Measurements from ENCODE around the gene ADIPOR2.
A peak's percentile ranks its signal among the peaks of the same experiment; 100 is the strongest.

Gene ADIPOR2

GRCh38 chr12:1829306-1829900 lies 138.5 kb downstream of the ADIPOR2 start:
- no peak for DNase-seq (ENCODE audit: low read depth)
- no peak overlapping the region for H3K4me3 ChIP-seq (ENCODE audit: low read depth, low read length)
- no peak for TF ChIP-seq CTCF (IDR thresholded peaks at IDR 0.05; ENCODE audit: control insufficient read depth, extremely low read depth, insufficient read depth)

- peak overlapping the region; percentile 24; the same call in 1 of the 2 replicates for H3K4me3 ChIP-seq (ENCODE audit: low read depth, low read length)
- no peak for TF ChIP-seq CTCF (IDR thresholded peaks at IDR 0.05; ENCODE audit: control insufficient read depth, extremely low read depth, insufficient read depth)
- no peak for DNase-seq (ENCODE audit: low read depth)
Observed at GRCh38 chr12:1830401-1830845, 139.6 kb downstream of the ADIPOR2 start.

GRCh38 chr12:1830981-1831963 lies 140.4 kb downstream of the ADIPOR2 start:
- TF ChIP-seq CTCF (IDR thresholded peaks at IDR 0.05; ENCODE audit: control insufficient read depth, extremely low read depth, insufficient read depth), result no peak
- DNase-seq (ENCODE audit: low read depth), result peak; percentile 89
- H3K4me3 ChIP-seq (ENCODE audit: low read depth, low read length), result peak overlapping the region; percentile 24; the same call in 1 of the 2 replicates

- no peak overlapping the region for H3K4me3 ChIP-seq (ENCODE audit: low read depth, low read length)
- DNase-seq (ENCODE audit: low read depth), result no peak
- TF ChIP-seq CTCF (IDR thresholded peaks at IDR 0.05; ENCODE audit: control insufficient read depth, extremely low read depth, insufficient read depth), result no peak
Observed at GRCh38 chr12:1832801-1833595, 142.1 kb downstream of the ADIPOR2 start.

- DNase-seq (ENCODE audit: low read depth), result no peak
- TF ChIP-seq CTCF (IDR thresholded peaks at IDR 0.05; ENCODE audit: control insufficient read depth, extremely low read depth, insufficient read depth), result no peak
- no peak overlapping the region for H3K4me3 ChIP-seq (ENCODE audit: low read depth, low read length)
Observed at GRCh38 chr12:1833596-1834028, 142.7 kb downstream of the ADIPOR2 start.

GRCh38 chr12:1834186-1834925 lies 143.5 kb downstream of the ADIPOR2 start:
- DNase-seq (ENCODE audit: low read depth), result no peak
- H3K4me3 ChIP-seq (ENCODE audit: low read depth, low read length), result no peak overlapping the region
- no peak for TF ChIP-seq CTCF (IDR thresholded peaks at IDR 0.05; ENCODE audit: control insufficient read depth, extremely low read depth, insufficient read depth)
